Measurements from ENCODE around the gene RFX4. TPM values are rescaled to one million over a fixed set of nuclear protein-coding genes. Genes with fewer than 3 reads are reported as not detected.

Gene RFX4
- total and polyA plus RNA-seq, 2 of the 8 experiments (the other 6 are each of a cell fraction or from before 2014, with no cell fraction given), result 0.06 TPM; not detected in 1

DNA sequence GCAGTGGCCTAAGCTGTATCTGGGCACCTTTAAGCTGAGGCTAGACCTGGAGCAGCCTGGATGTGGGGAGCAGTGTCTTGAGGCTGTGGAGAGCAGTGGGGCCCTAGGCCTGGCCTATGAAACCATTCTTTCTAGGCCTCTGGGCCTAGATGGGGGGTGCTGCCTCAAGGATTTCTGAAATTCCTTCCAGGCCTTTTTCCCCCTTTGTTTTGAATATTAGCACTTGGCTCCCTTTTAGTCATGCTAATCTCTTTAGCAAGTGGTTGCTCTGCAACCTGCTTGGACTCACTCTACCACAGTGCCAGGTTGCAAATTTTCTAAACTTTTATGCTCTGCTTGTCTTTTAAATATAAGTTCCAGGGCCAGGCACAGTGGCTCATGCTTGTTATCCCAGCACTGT, 41.6 kb upstream of the RFX4 start (continued):
- TF ChIP-seq RBBP5 (IDR thresholded peaks at IDR 0.05; ENCODE audit: borderline replicate concordance, low read depth, low read length) (no peak), E2F6 (IDR thresholded peaks at IDR 0.05) (no peak), CEBPB (IDR thresholded peaks at IDR 0.05; ENCODE audit: low read depth, low read length) (no peak)
